Ascending aorta (tissue), 2 donors: ENCODE data around the gene SELENOP. TPM values are rescaled to one million over a fixed set of nuclear protein-coding genes. Genes with fewer than 3 reads are reported as not detected.

ENCODE experiments used
- DNase-seq, 2 donors: peaks; one replicate each; pipeline ENCODE4 v3.0.0-alpha.2; 2019; ENCODE audit warnings: low spot score in 2 of 2
- H3K27ac ChIP-seq, 2 donors: fragments of 200-600 bp; sonication (generic); one replicate each; pipeline ENCODE4 v1.5.1; 2016 to 2017; ENCODE audit warnings: mild to moderate bottlenecking in 1 of 2
- H3K27me3 ChIP-seq: fragments of 200-600 bp; sonication (generic); one replicate; pipeline ENCODE4 v1.5.1; 2017
- H3K36me3 ChIP-seq, 2 donors: fragments of 200-600 bp; sonication (generic); one replicate each; pipeline ENCODE4 v1.5.1; 2016
- H3K4me1 ChIP-seq, 2 donors: fragments of 200-600 bp; sonication (generic); one replicate each; pipeline ENCODE4 v1.5.1; 2016 to 2017; ENCODE audit warnings: mild to moderate bottlenecking in 1 of 2
- H3K4me3 ChIP-seq, 2 donors: fragments of 200-600 bp; sonication (generic); one replicate each; pipeline ENCODE4 v1.5.1; 2016 to 2017; ENCODE audit warnings: mild to moderate bottlenecking in 1 of 2
- H3K9me3 ChIP-seq, 2 donors: fragments of 200-600 bp; sonication (generic); one replicate each; pipeline ENCODE4 v1.5.1; 2016
- CTCF ChIP-seq, 3 experiments: fragments of 200-600 bp in 2 of 3; fragments of 450-650 bp in 1 of 3; sonication (generic) in 2 of 3; IDR thresholded peaks; one replicate each; pipeline ENCODE4 v1.5.1; 2016 to 2019; ENCODE audit warnings: antibody characterized with exemption in 3 of 3, mild to moderate bottlenecking in 1 of 3, moderate library complexity in 1 of 3
- intact Hi-C: fragments of 100-400 bp; cut with DNase I; formaldehyde crosslinking; loops from one replicate; pipeline ENCODE4 v1.15.1; 2023
- total RNA-seq: library from RNA; depleted of rRNA; stranded (reverse); fragments of >200 nt; gene quantifications from one replicate; pipeline ENCODE4 v1.1.0, GENCODE V29; 2016

Gene SELENOP
- total RNA-seq, result 119 TPM

- Histone ChIP-seq H3K27me3 (no peaks in the 10 kb centered on the region), H3K36me3 (no peaks in the 10 kb centered on the region), H3K27ac (peak within 1 kb of the TSS; percentile 64 to 72), H3K9me3 (no peaks in the 10 kb centered on the region), H3K4me1 (peaks cover 0 to 4% of the 10 kb centered on the region in 2 donors), H3K4me3 (peak within 1 kb of the TSS; percentile 46 to 65)
- intact Hi-C loops, result loop anchor here (10.0 kb wide), 1 partner anchor 73 kb away; no protein-coding TSS in a partner anchor
- peak in 1 of 2 donors; percentile 70 for DNase-seq
- no peak for TF ChIP-seq CTCF (IDR thresholded peaks at IDR 0.05)
Observed at GRCh38 chr5:42811591-42812446, at the start of gene SELENOP. Gene SELENOP, minus strand, starts transcription at chr5:42811892. Its CDS starts 3,539 bp downstream, at chr5:42808353.

DNA sequence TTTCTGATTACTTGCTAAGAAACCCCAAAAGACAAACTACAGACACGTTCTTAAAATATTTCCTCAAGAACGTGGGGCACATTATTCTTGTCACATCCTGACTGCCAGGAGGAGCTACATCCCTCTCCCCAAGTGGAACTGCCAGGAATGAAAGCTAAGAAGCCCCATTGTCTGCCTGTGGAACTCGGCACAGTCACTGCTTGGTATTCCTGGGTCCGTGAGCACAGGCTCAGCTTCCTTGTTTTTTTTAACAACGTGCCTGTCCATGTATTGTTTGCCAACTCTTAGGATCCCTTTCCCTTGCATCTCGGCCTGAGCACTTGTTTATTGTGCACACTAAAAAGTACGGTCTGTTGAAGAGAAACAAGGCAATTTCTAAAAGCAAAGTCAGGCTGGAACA, 47.0 kb upstream of the SELENOP start:
- intact Hi-C loops, result no loop called here
- Histone ChIP-seq H3K36me3 (no peaks in the 10 kb centered on the region), H3K27ac (peak overlapping the region; percentile 29 to 32), H3K27me3 (no peaks in the 10 kb centered on the region), H3K4me1 (peaks cover 0 to 7% of the 10 kb centered on the region in 2 donors), H3K9me3 (no peaks in the 10 kb centered on the region), H3K4me3 (peak overlapping the region in 1 of 2 donors; percentile 28)
- no peak for TF ChIP-seq CTCF (IDR thresholded peaks at IDR 0.05)
- DNase-seq, result no peak

DNA sequence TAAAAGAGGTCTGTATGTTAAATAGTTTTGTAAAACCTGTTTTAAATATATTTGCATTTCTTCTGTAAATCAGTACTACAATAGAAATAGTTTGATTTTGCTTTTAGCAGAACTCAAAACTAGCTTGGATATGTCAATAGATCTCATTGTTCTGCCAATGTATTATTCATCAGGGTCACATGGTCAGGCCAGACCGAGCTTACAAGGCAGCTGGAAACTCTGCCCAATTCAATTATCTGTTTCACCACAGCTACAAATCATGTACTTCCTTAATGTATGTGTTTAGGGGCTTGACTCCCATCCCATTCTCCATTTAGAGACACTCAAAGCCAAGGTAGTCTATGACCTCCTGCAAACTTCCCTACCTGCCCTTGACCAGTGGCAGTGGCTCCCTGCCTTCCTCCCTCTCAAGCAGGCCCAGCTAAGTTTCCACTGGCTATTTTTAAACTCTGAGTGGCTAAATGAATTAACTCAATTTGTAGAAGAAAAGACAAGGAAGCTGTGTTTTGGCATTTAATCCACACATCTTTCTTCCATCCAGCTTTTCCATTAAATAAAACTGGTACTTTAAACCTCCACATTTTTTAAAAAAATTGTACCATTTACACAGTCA, 46.4 kb upstream of the SELENOP start:
- no peak for DNase-seq
- intact Hi-C loops, result no loop called here
- Histone ChIP-seq H3K4me3 (peak overlapping the region in 1 of 2 donors; percentile 28), H3K36me3 (no peaks in the 10 kb centered on the region), H3K27ac (peak overlapping the region; percentile 29 to 32), H3K4me1 (peaks cover 0 to 7% of the 10 kb centered on the region in 2 donors), H3K9me3 (no peaks in the 10 kb centered on the region), H3K27me3 (no peaks in the 10 kb centered on the region)
- no peak for TF ChIP-seq CTCF (IDR thresholded peaks at IDR 0.05)

DNA sequence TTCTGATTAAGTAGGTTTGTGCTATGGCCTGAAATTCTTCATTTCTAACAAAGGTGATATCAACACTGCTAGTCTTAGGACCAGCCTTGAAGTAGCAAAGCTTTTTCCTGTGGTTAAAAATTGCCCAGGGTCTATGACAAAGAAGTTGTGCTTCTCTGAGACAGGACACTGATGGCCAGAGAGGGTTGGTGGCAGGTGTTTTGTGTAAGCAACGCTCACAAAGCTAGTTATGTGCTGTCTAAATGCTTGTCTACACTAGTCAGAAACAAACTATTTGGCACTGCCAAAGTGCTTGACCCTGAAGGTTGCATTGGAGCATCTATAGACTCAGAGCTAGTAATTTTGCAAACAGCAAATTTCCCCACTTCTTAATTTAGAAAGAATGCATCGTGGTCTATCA, 44.1 kb upstream of the SELENOP start:
- no peaks in the 10 kb centered on the region for H3K36me3 ChIP-seq
- no peak for TF ChIP-seq CTCF (IDR thresholded peaks at IDR 0.05)
- intact Hi-C loops, result no loop called here
- no peak for DNase-seq
- no peak overlapping the region for H3K4me3 ChIP-seq
- no peaks in the 10 kb centered on the region for H3K27me3 ChIP-seq
- H3K9me3 ChIP-seq, result no peaks in the 10 kb centered on the region
- H3K4me1 ChIP-seq, result peaks cover 0 to 7% of the 10 kb centered on the region in 2 donors
- H3K27ac ChIP-seq, result no peak overlapping the region

GRCh38 chr5:42855386-42855785, 43.7 kb upstream of the SELENOP start:
- no peak overlapping the region for H3K4me3 ChIP-seq
- no peaks in the 10 kb centered on the region for H3K27me3 ChIP-seq
- no peaks in the 10 kb centered on the region for H3K36me3 ChIP-seq
- intact Hi-C loops, result no loop called here
- H3K27ac ChIP-seq, result no peak overlapping the region
- peaks cover 0 to 7% of the 10 kb centered on the region in 2 donors for H3K4me1 ChIP-seq
- H3K9me3 ChIP-seq, result no peaks in the 10 kb centered on the region
- TF ChIP-seq CTCF (IDR thresholded peaks at IDR 0.05), result no peak
- no peak for DNase-seq
